HG03565 (cell line): ENCODE results near the gene UBXN1.
"Not testable (repeated sequence)": the region's sequence is repeated elsewhere in the genome, so short reads cannot be mapped to it uniquely, and the experiment has no call there.

ENCODE experiments used
- ATAC-seq: cut with Tn5 transposase; IDR thresholded peaks from one replicate; pipeline ENCODE4 v1.9.1; 2021; ENCODE audit warnings: mild to moderate bottlenecking, moderate library complexity; ENCODE audit not compliant: unreplicated experiment

Gene UBXN1

GRCh38 chr11:62709247-62710000 lies 30.6 kb upstream of the UBXN1 start:
- peak; percentile 55 for ATAC-seq

- no peak for ATAC-seq
These were observed 29.9 kb upstream of the UBXN1 start for GRCh38 chr11:62708793-62709192.

GRCh38 chr11:62708392-62708791 lies 29.5 kb upstream of the UBXN1 start:
- ATAC-seq: no peak

GRCh38 chr11:62707277-62707861 lies 28.5 kb upstream of the UBXN1 start, which contains the start of the genes BSCL2 and GNG3:
TSS of gene BSCL2 (minus strand) at chr11:62707424. CDS start at chr11:62707195, 229 bp downstream.
TSS of gene GNG3 (plus strand) at chr11:62707676. CDS start at chr11:62708296, 620 bp downstream.
- ATAC-seq: no peak

- ATAC-seq: no peak
These were observed 28.0 kb upstream of the UBXN1 start for GRCh38 chr11:62706850-62707247.

- ATAC-seq: peak; percentile 38
These were observed 27.3 kb upstream of the UBXN1 start for GRCh38 chr11:62705880-62706849.

- no peak for ATAC-seq
These were observed 26.5 kb upstream of the UBXN1 start for GRCh38 chr11:62705413-62705812.

- ATAC-seq: not testable (repeated sequence)
These were observed 25.0 kb upstream of the UBXN1 start for GRCh38 chr11:62703921-62704320.

- ATAC-seq: no peak
These were observed 23.4 kb upstream of the UBXN1 start for GRCh38 chr11:62702246-62702645.

- ATAC-seq: no peak
These were observed 15.7 kb upstream of the UBXN1 start for GRCh38 chr11:62694455-62695167.

- not testable (repeated sequence) for ATAC-seq
These were observed 14.8 kb upstream of the UBXN1 start for GRCh38 chr11:62693624-62694023.

GRCh38 chr11:62689421-62690183 lies 10.7 kb upstream of the UBXN1 start, which contains the start of gene LRRN4CL:
TSS of gene LRRN4CL (minus strand) at chr11:62689530. CDS start at chr11:62688508, 1,022 bp downstream.
- no peak for ATAC-seq

GRCh38 chr11:62688491-62688890 lies 9.6 kb upstream of the UBXN1 start:
- ATAC-seq: no peak

GRCh38 chr11:62687508-62688396 lies 8.9 kb upstream of the UBXN1 start:
- no peak for ATAC-seq

GRCh38 chr11:62682518-62682917 lies 3.6 kb upstream of the UBXN1 start:
- ATAC-seq: no peak

GRCh38 chr11:62680825-62681240 lies 2.0 kb upstream of the UBXN1 start:
- peak; percentile 52 for ATAC-seq

- ATAC-seq: no peak
These were observed 472 bp downstream of the UBXN1 start for GRCh38 chr11:62678433-62678769.

- ATAC-seq: no peak
These were observed 1.2 kb downstream of the UBXN1 start for GRCh38 chr11:62677714-62678113.

- ATAC-seq: no peak
These were observed 1.7 kb downstream of the UBXN1 start for GRCh38 chr11:62677156-62677555.
